H1 (cell line): ENCODE results near the gene PTPRJ. TPM values are rescaled to one million over a fixed set of nuclear protein-coding genes. Genes with fewer than 3 reads are reported as not detected.

Experiments
- SP1 ChIP-seq: IDR thresholded peaks from 2 replicates; pipeline ENCODE4 v1.6.1; 2011; ENCODE audit warnings: low read depth, low read length
- polyA plus RNA-seq, 7 experiments: library from polyadenylated mRNA; depleted of rRNA in 3 of 7; stranded (reverse) in 5 of 7; unstranded in 2 of 7; fragments of >200 nt in 5 of 7; fragments of 200-250 nt in 2 of 7; gene quantifications; 1 replicate in 5 of 7; 2 replicates in 1 of 7; 4 replicates in 1 of 7; pipeline versions ENCODE4 v1.2.1 to v1.2.3, GENCODE V29; 2011 to 2013; ENCODE audit warnings: missing spikeins in 2 of 7, mixed read lengths in 2 of 7
- total RNA-seq: library from RNA; stranded (reverse); fragmentation: NEBNext Ultra II Directional; extraction: Animal tissue kit (Norgen Biotek cat#: 25700); gene quantifications from 2 replicates; pipeline ENCODE4 v1.2.1, GENCODE V29; 2021

Gene PTPRJ
- total and polyA plus RNA-seq, 2 of the 8 experiments (the other 6 are each of a cell fraction or from before 2014, with no cell fraction given): 4.4 to 22.6 TPM

DNA sequence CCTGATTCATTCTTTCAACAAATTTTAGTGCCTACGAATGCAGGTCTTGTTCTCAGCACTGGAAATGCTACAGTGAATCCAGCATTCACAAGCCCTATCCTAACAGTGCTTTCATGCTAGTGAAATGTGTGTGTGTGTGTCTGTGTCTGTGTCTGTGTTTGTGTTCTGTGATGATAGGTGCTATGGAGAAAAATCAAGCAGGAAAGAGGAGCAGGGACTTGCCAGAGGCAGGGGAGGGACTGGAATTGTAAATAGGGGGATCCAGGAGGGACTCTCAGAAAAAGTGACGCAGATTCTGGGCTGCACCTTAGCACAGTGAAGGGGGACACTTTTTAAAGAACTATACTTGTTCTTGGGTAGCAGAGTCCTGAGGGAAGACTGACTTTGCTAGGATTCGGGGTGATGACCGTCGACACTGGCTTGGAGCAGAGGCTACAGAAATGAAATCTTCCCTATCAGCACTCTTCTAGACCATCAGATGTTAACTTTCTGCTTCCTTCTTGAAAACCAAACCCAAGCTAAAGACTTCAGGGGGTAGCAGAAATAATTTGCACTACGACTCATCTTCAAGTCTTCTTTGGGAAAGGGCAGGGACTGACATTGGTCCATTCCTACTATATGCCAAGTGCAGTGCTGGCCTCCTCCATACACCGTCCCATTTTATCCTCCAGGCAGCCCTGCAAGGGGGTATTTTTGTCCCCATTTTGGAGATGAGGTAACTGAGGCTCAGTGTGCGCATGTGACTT, 39.3 kb upstream of the PTPRJ start (continued):
- no peak for TF ChIP-seq SP1
